HG03469 (cell line): ENCODE measurements around the gene NTM.

ENCODE experiments used
- ATAC-seq: cut with Tn5 transposase; IDR thresholded peaks from one replicate; pipeline ENCODE4 v1.9.1; 2021; ENCODE audit warnings: mild to moderate bottlenecking, moderate library complexity, moderate number of reproducible peaks; ENCODE audit not compliant: unreplicated experiment

The NTM gene

GRCh38 chr11:131973061-131973460 lies 602.6 kb downstream of the NTM start:
- no peak for ATAC-seq

- no peak for ATAC-seq
Measured at GRCh38 chr11:131975619-131976018, 605.2 kb downstream of the NTM start.

GRCh38 chr11:131976021-131976420 lies 605.6 kb downstream of the NTM start:
- ATAC-seq, result no peak

- no peak for ATAC-seq
Measured at GRCh38 chr11:131977231-131977630, 606.8 kb downstream of the NTM start.

GRCh38 chr11:131977854-131978253 lies 607.4 kb downstream of the NTM start:
- ATAC-seq, result no peak

- ATAC-seq, result no peak
Measured at GRCh38 chr11:131978351-131978750, 607.9 kb downstream of the NTM start.

- ATAC-seq, result no peak
Measured at GRCh38 chr11:131979364-131979763, 608.9 kb downstream of the NTM start.

GRCh38 chr11:131980199-131980598 lies 609.8 kb downstream of the NTM start:
- no peak for ATAC-seq

- ATAC-seq, result no peak
Measured at GRCh38 chr11:131980888-131981668, 610.7 kb downstream of the NTM start.

- ATAC-seq, result no peak
Measured at GRCh38 chr11:131982154-131982553, 611.7 kb downstream of the NTM start.

- no peak for ATAC-seq
Measured at GRCh38 chr11:131985846-131986301, 615.5 kb downstream of the NTM start.

- no peak for ATAC-seq
Measured at GRCh38 chr11:131987703-131988102, 617.3 kb downstream of the NTM start.

GRCh38 chr11:131991606-131992005 lies 621.2 kb downstream of the NTM start:
- no peak for ATAC-seq

GRCh38 chr11:131993246-131993645 lies 622.8 kb downstream of the NTM start:
- ATAC-seq, result no peak

GRCh38 chr11:131998020-131998419 lies 627.6 kb downstream of the NTM start:
- no peak for ATAC-seq

- no peak for ATAC-seq
Measured at GRCh38 chr11:131999084-131999483, 628.7 kb downstream of the NTM start.

GRCh38 chr11:131999955-132000354 lies 629.5 kb downstream of the NTM start:
- ATAC-seq, result no peak

- ATAC-seq, result no peak
Measured at GRCh38 chr11:132005887-132006286, 635.5 kb downstream of the NTM start.

GRCh38 chr11:132006884-132007580 lies 636.6 kb downstream of the NTM start:
- no peak for ATAC-seq

GRCh38 chr11:132008226-132008625 lies 637.8 kb downstream of the NTM start:
- ATAC-seq, result no peak

GRCh38 chr11:132008872-132009271 lies 638.5 kb downstream of the NTM start:
- ATAC-seq, result no peak

GRCh38 chr11:132020001-132020400 lies 649.6 kb downstream of the NTM start:
- no peak for ATAC-seq
